GM19397 (cell line): Measurements from ENCODE around the gene RGMB.

Experiments used
- ATAC-seq: cut with Tn5 transposase; IDR thresholded peaks from one replicate; pipeline ENCODE4 v1.9.1; 2021; ENCODE audit warnings: mild to moderate bottlenecking, moderate library complexity; ENCODE audit not compliant: unreplicated experiment

RGMB gene

DNA sequence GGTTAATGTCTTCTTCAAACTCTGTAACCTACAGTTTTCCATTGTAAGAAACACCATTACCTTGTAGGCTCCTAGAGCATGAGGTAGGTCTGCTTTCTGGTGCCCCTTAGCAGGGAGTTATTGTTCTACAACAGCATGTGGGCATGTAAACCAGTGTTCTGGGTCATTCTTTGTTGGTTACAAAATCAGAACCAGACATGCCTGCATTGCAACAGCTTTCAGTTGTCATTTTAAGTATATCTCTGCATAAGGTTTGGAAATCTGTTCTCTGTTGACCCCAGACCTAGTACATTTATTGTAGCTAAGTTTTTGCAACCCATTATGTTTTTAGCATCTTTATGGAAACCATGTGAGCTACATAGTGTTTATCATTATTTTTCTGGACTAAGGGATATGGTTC lies 10.9 kb downstream of the RGMB start:
- no peak for ATAC-seq

DNA sequence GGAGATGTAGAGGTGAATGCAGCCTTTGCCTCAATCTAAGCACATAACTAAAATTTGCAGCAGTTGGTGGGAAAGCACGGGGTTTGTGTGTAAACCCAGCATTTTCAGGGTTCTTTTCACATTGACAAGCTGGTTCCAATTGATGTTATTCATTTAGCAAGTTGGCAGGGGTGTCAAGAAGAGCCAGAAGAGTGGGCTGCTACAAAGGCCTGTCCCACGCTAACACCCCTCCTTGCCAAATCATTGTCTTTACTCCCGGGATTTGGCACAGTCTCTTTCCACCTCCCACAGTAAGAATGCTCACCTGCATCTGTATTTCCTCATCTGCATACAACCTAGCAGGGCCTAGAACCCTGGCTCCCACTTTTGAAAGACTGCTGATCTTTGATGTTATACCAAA lies 11.8 kb downstream of the RGMB start:
- ATAC-seq = no peak

DNA sequence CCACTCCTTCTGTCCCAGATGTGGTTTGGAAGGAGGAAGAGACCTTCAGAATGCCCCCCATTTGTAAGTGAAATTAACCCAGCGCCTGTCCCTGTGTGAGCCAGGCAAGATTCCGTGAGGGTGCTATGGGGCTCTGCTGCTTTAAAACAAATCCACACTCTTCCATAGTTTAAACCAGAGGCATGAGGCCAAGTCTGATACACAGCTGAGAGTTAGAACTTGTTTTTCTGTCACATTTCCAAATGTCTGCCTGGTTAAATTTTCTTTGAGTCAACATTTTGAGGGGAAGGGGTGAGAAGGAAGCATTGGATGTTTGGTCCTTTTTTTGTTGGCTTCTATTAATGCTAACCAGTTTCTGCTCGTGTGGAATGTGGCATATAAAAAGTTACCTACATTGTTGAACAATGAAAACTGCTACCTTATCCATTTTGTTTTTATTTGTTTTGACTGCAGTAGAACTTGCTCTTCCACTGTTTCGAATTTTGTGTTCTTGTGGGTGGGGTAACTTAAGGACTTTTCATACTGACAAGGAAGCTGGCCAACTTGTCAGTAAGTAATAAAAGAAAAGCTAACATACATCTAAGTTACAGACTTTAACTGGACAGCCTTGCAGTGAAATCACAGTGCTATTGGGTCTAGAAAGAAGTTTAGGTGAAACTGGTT lies 12.9 kb downstream of the RGMB start:
- no peak for ATAC-seq

DNA sequence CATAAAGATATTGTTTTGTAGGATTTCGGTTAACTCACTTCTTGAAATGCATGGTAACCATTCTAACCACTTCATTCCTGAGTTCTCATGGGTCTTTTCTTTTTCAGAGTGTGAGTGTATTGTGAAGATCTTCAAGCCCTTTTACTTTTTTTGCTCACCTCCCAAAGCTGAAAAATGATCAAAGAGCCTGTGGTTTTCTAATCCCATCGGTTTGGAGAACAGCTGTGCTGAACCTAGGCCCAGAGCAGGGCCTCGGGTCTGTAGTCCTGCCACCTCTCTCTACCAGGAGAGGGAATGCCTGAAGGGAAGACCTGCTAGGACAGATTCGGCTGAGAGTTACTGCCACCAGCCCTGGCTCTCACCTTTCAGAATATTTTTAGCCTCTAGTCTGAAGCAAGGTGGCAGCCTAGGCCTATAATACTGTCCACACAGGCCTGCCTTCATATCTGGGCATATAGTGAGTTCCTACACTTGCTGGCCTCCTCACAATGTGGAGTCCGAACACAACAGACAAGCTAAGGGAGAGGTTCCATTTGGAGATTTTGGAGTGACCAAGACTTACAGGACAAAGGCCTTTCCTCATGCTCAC lies 13.8 kb downstream of the RGMB start:
- ATAC-seq = no peak

DNA sequence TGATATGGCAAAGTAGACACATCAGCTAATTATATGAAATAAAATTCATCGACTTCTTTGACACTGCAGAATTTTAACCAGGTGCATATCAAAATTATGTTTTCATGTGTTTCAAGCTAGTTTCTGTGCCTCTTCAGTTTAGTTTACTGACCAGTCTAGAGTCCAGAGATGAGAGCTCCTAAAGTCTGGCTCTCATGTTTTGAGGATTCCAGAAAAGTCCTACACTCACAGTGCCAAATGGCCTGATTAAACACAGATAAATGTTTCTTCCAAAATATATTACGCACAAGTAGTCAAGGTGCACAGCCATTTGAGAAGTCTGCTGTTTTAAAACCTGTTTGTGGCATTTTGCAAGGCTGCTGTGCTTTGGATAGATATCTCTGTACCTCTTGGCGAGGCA lies 15.6 kb downstream of the RGMB start:
- no peak for ATAC-seq

DNA sequence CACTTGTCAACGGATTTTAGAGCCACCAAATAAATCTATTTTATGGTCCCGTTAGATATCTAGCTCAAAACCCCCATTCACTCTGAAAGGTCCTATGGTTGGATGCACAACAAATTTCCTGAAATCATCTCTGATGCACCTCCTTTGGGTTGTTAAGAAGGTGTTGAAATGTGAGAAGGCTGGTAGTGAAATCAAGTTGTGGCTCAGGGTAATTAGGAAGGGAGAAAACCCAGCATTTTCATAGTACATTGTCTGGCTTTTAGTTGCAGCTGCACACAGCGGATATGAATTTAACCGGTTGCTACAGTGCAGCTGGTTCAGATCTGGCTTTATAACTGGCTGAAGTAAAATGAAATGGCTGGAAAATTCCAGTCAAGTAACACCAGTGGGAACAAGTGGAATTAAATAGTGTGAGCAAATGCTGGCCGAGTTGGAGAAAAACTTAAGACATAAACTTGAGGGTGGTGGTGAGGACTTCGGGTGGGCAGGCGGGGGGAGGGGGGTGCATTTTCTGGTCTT lies 17.6 kb downstream of the RGMB start:
- no peak for ATAC-seq

DNA sequence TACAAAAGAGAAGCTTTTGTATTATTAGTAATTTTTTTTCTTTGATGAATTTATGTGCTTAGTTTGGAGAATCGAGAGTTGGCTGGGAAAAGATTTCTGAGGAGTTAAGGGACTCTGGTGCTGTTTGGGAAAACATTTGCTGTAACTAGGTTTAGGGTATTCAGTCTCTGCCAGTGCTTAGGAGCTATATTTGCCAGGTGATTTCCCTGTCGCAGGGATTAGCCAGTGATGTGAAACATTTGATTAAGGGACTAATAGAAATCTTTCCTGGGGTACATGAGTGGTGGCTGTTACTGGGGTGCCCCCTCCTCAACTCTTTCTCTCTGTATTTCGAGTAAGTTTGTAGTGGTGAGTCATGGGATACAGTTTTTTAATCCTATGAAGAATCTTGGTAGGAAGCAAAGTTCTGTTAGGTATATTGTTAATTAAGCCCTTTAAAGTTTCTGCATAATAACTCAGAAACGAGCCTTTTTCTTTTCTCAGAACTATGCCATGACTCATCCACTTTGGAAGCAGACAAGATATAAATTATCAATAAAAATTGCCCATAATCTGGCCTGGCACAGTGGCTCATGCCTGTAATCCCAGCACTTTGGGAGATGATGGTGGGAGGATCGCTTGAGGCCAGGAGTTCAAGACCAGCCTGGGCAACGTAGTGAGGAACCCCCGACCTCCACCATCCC lies 18.6 kb downstream of the RGMB start:
- no peak for ATAC-seq

DNA sequence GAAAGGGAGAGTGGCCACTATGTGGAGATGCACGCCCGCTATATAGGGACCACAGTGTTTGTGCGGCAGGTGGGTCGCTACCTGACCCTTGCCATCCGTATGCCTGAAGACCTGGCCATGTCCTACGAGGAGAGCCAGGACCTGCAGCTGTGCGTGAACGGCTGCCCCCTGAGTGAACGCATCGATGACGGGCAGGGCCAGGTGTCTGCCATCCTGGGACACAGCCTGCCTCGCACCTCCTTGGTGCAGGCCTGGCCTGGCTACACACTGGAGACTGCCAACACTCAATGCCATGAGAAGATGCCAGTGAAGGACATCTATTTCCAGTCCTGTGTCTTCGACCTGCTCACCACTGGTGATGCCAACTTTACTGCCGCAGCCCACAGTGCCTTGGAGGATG lies 19.8 kb downstream of the RGMB start:
- ATAC-seq = no peak

DNA sequence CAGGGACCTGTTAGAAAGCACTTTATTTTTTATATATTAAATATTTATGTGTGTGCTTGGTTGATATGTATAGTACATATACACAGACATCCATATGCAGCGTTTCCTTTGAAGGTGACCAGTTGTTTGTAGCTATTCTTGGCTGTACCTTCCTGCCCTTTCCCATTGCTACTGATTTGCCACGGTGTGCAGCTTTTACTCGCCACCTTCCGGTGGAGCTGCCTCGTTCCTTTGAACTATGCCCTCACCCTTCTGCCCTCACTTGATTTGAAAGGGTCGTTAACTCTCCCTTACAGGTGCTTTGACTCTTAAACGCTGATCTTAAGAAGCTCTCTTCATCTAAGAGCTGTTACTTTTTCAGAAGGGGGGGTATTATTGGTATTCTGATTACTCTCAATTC lies 20.5 kb downstream of the RGMB start:
- no peak for ATAC-seq

DNA sequence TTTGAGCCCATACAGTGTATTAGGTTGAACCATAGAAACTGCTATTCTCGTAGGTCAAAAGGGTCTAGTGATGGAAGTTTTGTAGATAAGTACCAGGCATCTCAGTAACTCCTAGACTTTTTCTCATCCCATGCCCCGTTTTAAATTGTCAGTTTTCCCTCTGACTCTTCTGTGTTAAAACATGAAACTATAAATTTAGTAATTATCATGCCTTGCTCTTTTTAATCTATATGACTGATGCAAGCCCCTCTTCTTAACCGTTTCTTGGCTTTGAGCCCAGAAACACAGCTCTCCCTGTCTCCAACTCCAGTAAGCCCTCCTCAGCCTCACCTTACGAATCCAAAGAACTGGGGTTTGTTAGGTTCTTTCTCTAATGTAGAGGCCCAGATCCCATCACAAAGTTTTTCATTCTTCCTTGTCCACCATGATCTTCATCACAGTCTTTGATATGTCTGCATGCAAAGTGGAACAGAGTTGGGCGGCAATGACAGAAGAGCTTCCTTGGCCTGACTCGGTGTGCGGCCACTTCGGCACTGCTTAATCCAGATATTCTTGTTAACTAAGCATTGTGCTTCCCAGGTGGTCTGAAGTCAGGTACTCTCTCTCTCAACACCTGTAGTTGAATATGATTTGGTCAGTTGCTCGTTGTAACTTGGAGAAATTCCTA lies 21.1 kb downstream of the RGMB start:
- ATAC-seq = no peak

DNA sequence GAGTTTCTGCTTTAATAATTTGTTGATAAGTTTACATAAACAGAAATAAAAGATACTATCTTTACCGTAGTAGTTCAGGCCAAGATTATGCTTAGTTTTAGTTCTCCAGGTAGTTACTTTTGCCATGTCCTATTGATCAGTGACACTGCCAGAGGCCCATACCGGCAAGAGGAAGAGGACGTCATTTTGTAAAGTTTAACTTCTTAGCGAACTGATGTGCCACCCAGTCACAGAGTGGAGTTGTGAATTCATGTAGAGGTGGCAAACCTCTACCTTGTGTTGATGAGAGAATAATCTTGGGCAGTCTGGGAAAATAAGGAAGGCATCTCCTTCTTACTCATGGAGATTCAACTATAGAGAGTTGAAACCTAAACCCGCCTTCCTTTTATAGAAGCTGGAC lies 21.8 kb downstream of the RGMB start:
- no peak for ATAC-seq

DNA sequence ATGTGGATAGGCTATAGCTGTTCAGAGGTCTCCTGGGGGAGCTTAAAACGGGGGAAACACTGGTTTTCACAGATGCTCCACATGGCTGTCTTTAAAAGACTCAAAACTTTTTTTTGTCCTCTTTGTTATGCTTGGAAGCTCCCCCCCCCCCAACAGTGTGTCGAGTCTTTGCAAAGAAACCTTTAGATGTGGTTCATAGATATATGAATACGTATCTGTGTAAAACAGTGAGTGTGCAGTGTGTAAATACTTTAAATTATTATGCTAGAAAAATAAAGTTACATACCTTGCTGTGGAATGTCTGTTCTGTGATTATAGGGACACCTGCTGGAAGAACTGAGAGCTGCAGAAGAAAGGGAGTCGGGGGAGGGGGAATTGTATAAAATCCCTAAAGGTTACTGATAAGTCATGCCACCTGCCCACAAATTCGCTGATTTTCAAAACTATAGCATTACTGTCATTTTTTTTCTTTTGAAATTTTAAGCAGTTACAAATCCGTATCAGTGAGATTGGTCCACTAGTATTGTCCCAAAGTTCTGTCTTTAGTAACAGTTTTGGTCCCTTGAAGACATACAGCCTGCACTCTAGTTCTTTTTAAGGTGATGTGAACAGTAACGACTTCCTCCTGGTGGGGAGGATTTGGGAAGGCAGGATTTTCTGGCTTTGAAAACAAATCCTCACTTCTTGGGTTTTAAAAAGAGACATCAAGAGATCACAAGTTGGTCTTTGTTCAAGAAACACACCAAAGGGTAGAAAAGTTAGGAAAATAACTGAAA lies 22.9 kb downstream of the RGMB start:
- peak; percentile 62 for ATAC-seq

DNA sequence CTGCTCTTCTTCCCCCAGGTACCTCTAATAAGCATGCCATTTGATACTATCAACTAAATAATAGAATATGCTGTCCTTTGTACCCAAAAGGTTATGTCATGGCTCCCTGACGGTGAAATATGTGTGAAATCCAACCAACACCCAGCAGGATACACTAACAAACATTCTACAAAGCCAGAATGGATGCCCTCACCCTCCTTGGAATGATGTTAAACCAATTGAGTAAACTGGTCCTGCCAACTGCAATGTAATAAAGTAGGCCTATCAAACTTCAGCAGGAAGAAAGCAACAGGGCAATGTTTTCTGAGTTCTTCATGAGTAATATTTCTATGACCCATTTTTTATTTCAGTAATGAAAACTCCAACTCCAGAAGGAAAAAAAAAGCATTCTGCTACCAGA lies 24.9 kb downstream of the RGMB start:
- ATAC-seq = no peak

DNA sequence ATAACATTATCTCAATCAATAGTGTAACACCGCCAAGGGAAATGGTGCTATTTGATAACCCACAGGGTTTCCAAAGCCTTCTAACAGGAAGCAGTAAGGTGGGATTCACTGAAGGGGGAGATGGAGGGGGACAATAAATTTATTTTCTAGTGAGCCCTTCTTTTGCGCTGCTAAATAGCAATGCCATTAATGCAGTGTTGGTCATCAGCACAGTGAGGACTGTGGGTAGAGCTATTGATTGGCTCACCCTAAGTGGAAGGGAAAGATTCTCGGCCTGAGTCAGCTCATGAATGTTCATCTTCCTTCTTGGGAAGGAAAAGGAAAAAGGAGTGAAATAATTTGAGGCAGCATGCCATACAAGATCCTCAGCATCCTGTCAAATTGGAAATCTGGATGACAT lies 25.4 kb downstream of the RGMB start:
- ATAC-seq = no peak

DNA sequence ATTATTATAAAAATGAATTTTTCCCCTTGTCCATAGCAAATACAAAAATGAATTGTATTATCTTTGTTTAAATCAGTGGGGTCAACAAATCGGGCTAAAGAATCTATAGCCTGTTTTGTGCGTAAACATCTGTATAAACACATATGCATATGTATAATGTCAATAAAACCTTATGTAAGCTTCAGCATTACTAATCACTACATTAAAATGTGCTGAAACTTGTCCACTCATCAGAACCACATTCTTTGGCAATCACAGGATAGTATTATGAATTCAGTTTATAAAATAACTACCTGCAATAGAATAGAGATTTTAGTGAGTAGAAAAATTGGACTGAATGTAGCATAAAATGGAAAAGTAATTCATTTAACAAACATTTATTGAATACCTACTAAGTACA lies 30.6 kb downstream of the RGMB start:
- no peak for ATAC-seq

DNA sequence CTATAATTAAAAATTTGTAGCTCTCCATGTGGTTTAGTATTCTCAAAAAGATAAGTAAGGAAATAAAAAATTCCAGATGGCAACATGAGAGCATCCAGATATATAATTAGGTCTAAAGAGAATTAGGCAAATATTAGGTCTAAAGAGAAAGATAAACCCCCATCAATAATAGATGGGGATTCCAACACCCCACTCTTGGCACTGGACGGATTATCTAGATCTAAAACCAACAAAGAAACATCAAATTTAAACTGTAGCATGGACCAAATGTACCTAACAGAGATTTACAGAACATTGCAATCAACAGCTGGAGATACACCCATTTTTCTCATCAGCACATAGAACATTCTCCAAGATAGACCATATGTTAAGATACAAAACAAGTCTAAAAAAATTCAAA lies 31.6 kb downstream of the RGMB start:
- no peak for ATAC-seq

DNA sequence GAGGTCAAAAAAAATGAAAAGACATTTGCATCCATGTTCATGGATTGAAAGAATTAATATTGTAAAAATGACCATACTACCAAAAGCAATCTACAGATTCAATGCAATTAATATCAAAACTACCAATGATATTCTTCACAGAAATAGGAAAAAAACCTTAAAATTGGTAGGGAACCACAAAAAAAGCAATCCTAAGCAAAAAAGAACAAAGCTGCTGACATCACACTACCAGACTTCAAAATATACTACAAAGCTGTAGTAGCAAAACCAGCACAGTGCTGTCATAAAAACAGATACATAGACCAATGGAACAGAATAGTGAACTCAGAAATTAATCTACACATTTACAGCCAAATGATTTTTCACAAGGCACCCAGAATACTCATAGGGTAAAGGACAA lies 34.3 kb downstream of the RGMB start:
- ATAC-seq = no peak

DNA sequence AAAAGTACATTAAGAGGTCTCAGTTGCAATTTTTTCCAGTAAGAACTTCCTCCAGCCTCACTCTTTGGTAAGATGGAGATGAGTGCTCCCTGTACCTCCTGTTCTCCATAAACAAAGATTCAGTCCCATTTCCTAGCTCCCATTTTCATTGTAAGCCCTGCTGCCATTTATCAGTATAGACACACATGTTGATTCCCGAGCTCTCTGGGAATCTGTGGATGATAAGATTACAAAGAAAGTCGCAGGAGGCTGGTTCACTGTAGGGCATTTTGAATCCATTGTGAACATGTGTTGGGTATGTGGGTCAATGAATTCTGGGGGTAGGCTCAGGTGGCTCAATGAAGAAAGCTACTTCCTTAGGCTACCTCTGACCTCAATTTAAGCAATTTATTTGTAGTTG lies 36.7 kb downstream of the RGMB start:
- ATAC-seq = no peak

DNA sequence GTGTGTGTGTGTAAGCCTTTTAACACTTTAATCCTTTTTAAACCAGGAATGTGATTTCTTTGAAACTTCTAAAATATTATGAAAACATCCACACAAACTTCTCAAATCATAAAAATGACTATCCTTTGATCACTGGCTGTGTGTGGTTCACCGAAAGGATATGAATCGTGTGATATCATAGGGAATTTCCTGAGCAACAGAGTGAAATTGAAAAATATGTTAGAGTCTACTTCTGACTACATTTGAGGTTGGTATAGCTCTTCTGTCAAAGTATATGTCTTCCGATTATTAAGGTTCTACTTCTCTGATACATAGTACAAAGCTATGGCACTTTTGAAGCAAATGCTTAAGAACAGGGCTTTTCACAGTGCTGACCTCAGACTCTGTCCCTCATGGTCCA lies 40.3 kb downstream of the RGMB start:
- ATAC-seq = no peak

DNA sequence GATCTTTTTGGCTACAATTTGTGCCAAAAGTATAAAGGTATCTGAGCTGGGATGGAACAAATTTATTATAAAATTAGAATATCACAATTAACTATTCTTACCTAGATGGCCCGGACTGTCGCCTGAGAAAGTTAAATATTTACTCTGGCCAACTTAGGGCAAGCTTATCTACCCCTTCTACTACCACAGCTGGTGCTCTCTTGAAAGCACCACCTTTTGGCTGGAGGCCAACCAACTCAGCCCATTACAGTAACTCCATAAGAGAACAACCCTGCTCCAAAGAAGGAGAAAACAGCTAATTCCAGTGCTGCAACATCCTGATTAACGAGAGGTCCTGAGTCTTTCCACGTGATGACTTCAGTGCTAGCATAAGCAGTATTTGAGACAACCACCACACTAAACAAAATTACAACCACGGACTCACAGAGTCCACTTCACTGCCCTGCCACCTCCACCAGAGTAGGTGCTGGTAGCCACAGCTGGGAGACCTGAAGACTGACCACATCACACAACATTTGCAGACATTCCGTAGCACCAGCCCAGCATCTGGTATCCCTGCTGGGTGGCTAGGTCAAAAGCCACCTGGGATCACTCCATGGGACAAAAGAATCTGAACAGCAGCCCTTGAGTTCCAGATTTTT lies 43.2 kb downstream of the RGMB start:
- ATAC-seq = no peak
